GM12891 (cell line): ENCODE data around the gene PRSS56.

Experiments
- DNase-seq: peaks from one replicate; pipeline ENCODE4 v3.0.0; 2011; ENCODE audit warnings: low spot score; ENCODE audit not compliant: insufficient read length
- FAIRE-seq: peaks from 2 replicates; lab custom pipeline; 2011; peaks lifted over from hg19 to GRCh38; lab: Jason Lieb, UNC
- PAX5 ChIP-seq: IDR thresholded peaks from 2 replicates; pipeline ENCODE4 v1.6.1; 2011; ENCODE audit warnings: low read length, moderate library complexity, mild to moderate bottlenecking; ENCODE audit not compliant: insufficient read depth, severe bottlenecking
- POLR2A ChIP-seq: IDR thresholded peaks from 2 replicates; pipeline ENCODE4 v1.6.1; 2011; ENCODE audit warnings: low read depth, low read length, control low read depth
- POLR2AphosphoS5 ChIP-seq: IDR thresholded peaks from 2 replicates; pipeline ENCODE4 v1.6.1; 2011; ENCODE audit warnings: low read depth, low read length, control low read depth
- POU2F2 ChIP-seq: IDR thresholded peaks from 2 replicates; pipeline ENCODE4 v1.6.1; 2011; ENCODE audit warnings: low read depth, mild to moderate bottlenecking, control low read depth, low read length, moderate library complexity
- SPI1 ChIP-seq: IDR thresholded peaks from 2 replicates; pipeline ENCODE4 v1.6.1; 2011; ENCODE audit warnings: low read depth, low read length, control low read depth
- TAF1 ChIP-seq: IDR thresholded peaks from 2 replicates; pipeline ENCODE4 v1.6.1; 2011; ENCODE audit warnings: low read depth, low read length, control low read depth

Gene PRSS56

GRCh38 chr2:232571026-232571474 is 50.9 kb downstream of the PRSS56 start:
- FAIRE-seq, result no peak
- no peak for DNase-seq
- TF ChIP-seq POLR2A (no peak), POLR2AphosphoS5 (no peak), SPI1 (no peak), POU2F2 (no peak), PAX5 (no peak), TAF1 (no peak)

DNA sequence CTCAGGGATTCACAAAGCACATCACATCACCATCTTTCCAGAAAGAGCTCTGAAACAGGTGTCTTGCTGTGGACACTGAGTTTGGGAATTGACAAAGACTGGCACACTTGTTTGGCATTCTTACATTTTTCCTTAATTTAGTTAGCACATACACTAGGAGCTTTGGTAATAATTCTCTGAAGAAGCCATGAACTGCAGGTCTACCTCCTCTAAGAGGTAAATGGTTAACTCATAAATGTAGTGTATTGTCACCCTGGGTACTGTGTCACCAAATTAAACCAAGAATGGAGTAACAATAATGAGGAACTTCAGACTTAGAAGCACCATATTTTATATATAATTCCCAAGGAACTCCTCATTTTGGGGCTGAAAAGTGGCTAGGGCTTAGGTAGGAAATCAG is 52.9 kb downstream of the PRSS56 start:
- no peak for DNase-seq
- TF ChIP-seq POU2F2 (no peak), SPI1 (no peak), POLR2A (no peak), TAF1 (no peak), PAX5 (no peak), POLR2AphosphoS5 (no peak)
- FAIRE-seq, result no peak

DNA sequence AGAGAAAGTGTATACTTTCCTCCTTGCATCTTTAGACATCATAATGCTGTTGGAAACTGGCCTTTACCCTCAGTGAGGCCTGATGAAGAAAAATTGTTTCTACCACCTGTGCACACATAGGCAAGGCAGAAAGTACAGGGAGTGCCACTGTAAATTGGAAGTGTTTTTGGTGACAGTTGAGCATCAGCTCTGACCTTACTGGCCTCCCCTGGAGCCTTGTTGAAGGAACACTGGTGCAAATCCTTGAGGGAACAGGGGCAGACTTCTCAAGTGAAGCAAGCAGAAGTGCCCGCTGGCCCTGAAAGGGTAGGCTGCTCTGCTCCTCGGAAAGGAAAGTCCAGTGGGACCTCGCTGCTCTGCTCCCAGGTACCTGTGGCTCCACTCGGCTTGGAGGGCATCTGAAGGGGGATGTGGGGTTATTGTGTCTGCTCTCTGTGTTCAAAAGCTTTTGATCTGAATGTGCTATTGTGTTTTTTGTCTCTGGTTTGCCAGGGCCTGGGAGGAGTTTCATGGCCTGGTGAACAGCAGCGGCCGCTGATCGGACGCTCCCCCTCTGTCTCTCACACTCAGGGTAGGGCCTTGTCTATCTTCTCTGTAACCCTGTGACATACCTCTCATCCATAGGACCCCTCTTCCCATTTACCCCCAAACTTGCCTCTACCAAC is 53.7 kb downstream of the PRSS56 start:
- FAIRE-seq (no peak), DNase-seq (no peak)
- TF ChIP-seq SPI1 (no peak), PAX5 (no peak), POLR2A (no peak)

DNA sequence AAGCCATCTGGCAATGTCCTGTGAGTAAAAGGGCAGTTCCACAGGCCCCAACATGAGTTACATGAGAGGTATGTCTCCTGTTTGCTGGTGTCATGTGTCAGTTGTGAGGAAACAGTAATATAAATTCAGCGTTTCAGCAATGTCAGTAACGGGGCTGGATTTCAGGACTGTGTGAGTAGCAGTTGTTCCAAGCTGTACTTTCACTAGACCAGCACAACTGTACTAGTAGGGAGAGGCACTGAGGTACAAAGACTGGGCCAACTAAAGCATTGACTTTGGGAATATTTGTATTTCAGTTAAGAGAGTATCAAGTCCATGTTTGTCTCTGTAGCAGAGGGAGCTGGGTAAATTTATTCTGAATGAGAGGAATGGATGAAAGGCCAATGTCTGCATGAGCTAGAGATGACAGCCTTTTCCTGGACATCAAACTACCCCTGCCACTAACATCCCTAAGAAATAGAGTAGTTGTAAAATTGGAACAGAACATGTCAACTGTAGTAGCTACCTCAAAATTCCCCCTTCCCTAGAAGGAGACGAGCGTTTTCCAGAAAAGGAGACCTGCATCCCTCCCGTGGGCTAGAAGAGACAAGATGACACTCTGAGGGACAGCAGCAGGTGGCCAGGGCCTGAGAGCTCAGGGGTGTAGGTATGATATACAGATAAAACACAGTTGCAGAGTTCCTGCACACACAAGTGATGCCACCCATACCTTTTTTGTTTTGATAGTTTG is 54.7 kb downstream of the PRSS56 start:
- FAIRE-seq (no peak), DNase-seq (no peak)
- TF ChIP-seq POU2F2, result no peak
- TF ChIP-seq TAF1, result no peak
- TF ChIP-seq POLR2AphosphoS5, result no peak
- no peak for TF ChIP-seq PAX5
- TF ChIP-seq POLR2A, result no peak
